IPS-15b (cell line): ENCODE measurements around the gene CFAP65.

ENCODE experiments used
- H3K27me3 ChIP-seq: one replicate; pipeline ENCODE4 v1.6.1; 2013; ENCODE audit warnings: low read length; ENCODE audit not compliant: control insufficient read depth, insufficient read depth
- H3K36me3 ChIP-seq: one replicate; pipeline ENCODE4 v1.6.1; 2013; ENCODE audit warnings: low read length; ENCODE audit not compliant: control insufficient read depth, insufficient read depth
- H3K4me1 ChIP-seq: one replicate; pipeline ENCODE4 v1.6.1; 2013; ENCODE audit warnings: mild to moderate bottlenecking, low read length; ENCODE audit not compliant: control insufficient read depth, insufficient read depth
- H3K4me3 ChIP-seq: one replicate; pipeline ENCODE4 v1.5.1; 2013; ENCODE audit warnings: low read depth, low read length
- H3K9ac ChIP-seq: one replicate; pipeline ENCODE4 v1.6.1; 2013; ENCODE audit warnings: low read depth, mild to moderate bottlenecking, low read length
- H3K9me3 ChIP-seq: one replicate; pipeline ENCODE4 v1.6.1; 2013; ENCODE audit warnings: mild to moderate bottlenecking, low read length; ENCODE audit not compliant: control insufficient read depth, insufficient read depth

Gene CFAP65

GRCh38 chr2:219041252-219041651 lies at the start of gene CFAP65:
Gene CFAP65 (minus strand): TSS chr2:219041516. CDS start chr2:219039048, 2,468 bp downstream.
- Histone ChIP-seq H3K27me3 (peaks cover 15% of the 10 kb centered on the region), H3K9me3 (no peaks in the 10 kb centered on the region), H3K4me3 (peak within 1 kb of the TSS; percentile 58), H3K9ac (no peak within 1 kb of the TSS), H3K36me3 (no peaks in the 10 kb centered on the region), H3K4me1 (no peaks in the 10 kb centered on the region)

GRCh38 chr2:219090436-219091299 lies 49.4 kb upstream of the CFAP65 start:
- H3K9ac ChIP-seq: no peak overlapping the region
- H3K4me3 ChIP-seq: no peak overlapping the region
- H3K27me3 ChIP-seq: no peaks in the 10 kb centered on the region
- H3K9me3 ChIP-seq: no peaks in the 10 kb centered on the region
- H3K4me1 ChIP-seq: no peaks in the 10 kb centered on the region
- H3K36me3 ChIP-seq: no peaks in the 10 kb centered on the region

- H3K9me3 ChIP-seq: no peaks in the 10 kb centered on the region
- no peak overlapping the region for H3K9ac ChIP-seq
- H3K4me1 ChIP-seq: no peaks in the 10 kb centered on the region
- H3K36me3 ChIP-seq: no peaks in the 10 kb centered on the region
- no peaks in the 10 kb centered on the region for H3K27me3 ChIP-seq
- no peak overlapping the region for H3K4me3 ChIP-seq
These were observed 48.0 kb upstream of the CFAP65 start for GRCh38 chr2:219089330-219089729.

- Histone ChIP-seq H3K4me1 (no peaks in the 10 kb centered on the region), H3K9me3 (no peaks in the 10 kb centered on the region), H3K4me3 (no peak overlapping the region), H3K9ac (no peak overlapping the region), H3K36me3 (no peaks in the 10 kb centered on the region), H3K27me3 (no peaks in the 10 kb centered on the region)
These were observed 46.5 kb upstream of the CFAP65 start for GRCh38 chr2:219087848-219088247.

GRCh38 chr2:219087361-219087760 lies 46.0 kb upstream of the CFAP65 start:
- Histone ChIP-seq H3K4me1 (no peaks in the 10 kb centered on the region), H3K4me3 (no peak overlapping the region), H3K27me3 (no peaks in the 10 kb centered on the region), H3K9me3 (no peaks in the 10 kb centered on the region), H3K9ac (no peak overlapping the region), H3K36me3 (no peaks in the 10 kb centered on the region)

GRCh38 chr2:219086196-219086595 lies 44.9 kb upstream of the CFAP65 start:
- no peaks in the 10 kb centered on the region for H3K36me3 ChIP-seq
- H3K4me1 ChIP-seq: no peaks in the 10 kb centered on the region
- no peaks in the 10 kb centered on the region for H3K9me3 ChIP-seq
- no peaks in the 10 kb centered on the region for H3K27me3 ChIP-seq
- H3K9ac ChIP-seq: no peak overlapping the region
- no peak overlapping the region for H3K4me3 ChIP-seq

- no peak overlapping the region for H3K9ac ChIP-seq
- H3K4me1 ChIP-seq: no peaks in the 10 kb centered on the region
- no peak overlapping the region for H3K4me3 ChIP-seq
- H3K36me3 ChIP-seq: no peaks in the 10 kb centered on the region
- no peaks in the 10 kb centered on the region for H3K27me3 ChIP-seq
- H3K9me3 ChIP-seq: no peaks in the 10 kb centered on the region
These were observed 43.5 kb upstream of the CFAP65 start for GRCh38 chr2:219084791-219085190.

GRCh38 chr2:219082332-219082958 lies 41.1 kb upstream of the CFAP65 start:
- no peaks in the 10 kb centered on the region for H3K9me3 ChIP-seq
- H3K4me3 ChIP-seq: no peak overlapping the region
- no peak overlapping the region for H3K9ac ChIP-seq
- H3K36me3 ChIP-seq: no peaks in the 10 kb centered on the region
- H3K27me3 ChIP-seq: no peaks in the 10 kb centered on the region
- no peaks in the 10 kb centered on the region for H3K4me1 ChIP-seq

- Histone ChIP-seq H3K27me3 (no peaks in the 10 kb centered on the region), H3K9me3 (no peaks in the 10 kb centered on the region), H3K4me1 (no peaks in the 10 kb centered on the region), H3K4me3 (no peak overlapping the region), H3K36me3 (peaks cover 1% of the 10 kb centered on the region), H3K9ac (no peak overlapping the region)
These were observed 40.5 kb upstream of the CFAP65 start for GRCh38 chr2:219081701-219082331.

- H3K36me3 ChIP-seq: peaks cover 2% of the 10 kb centered on the region
- H3K27me3 ChIP-seq: no peaks in the 10 kb centered on the region
- H3K9ac ChIP-seq: no peak overlapping the region
- H3K9me3 ChIP-seq: no peaks in the 10 kb centered on the region
- no peaks in the 10 kb centered on the region for H3K4me1 ChIP-seq
- no peak overlapping the region for H3K4me3 ChIP-seq
These were observed 39.8 kb upstream of the CFAP65 start for GRCh38 chr2:219081096-219081495.

GRCh38 chr2:219079417-219079816 lies 38.1 kb upstream of the CFAP65 start:
- no peak overlapping the region for H3K4me3 ChIP-seq
- H3K9me3 ChIP-seq: no peaks in the 10 kb centered on the region

GRCh38 chr2:219078951-219079350 lies 37.6 kb upstream of the CFAP65 start:
- Histone ChIP-seq H3K27me3 (no peaks in the 10 kb centered on the region), H3K4me3 (no peak overlapping the region), H3K4me1 (peaks cover 3% of the 10 kb centered on the region)

More at GRCh38 chr2:219079417-219079816, 38.1 kb upstream of the CFAP65 start:
- peaks cover 2% of the 10 kb centered on the region for H3K36me3 ChIP-seq
- no peaks in the 10 kb centered on the region for H3K4me1 ChIP-seq
- no peaks in the 10 kb centered on the region for H3K27me3 ChIP-seq
- no peak overlapping the region for H3K9ac ChIP-seq

More at GRCh38 chr2:219078951-219079350, 37.6 kb upstream of the CFAP65 start:
- Histone ChIP-seq H3K36me3 (peaks cover 2% of the 10 kb centered on the region), H3K9ac (no peak overlapping the region), H3K9me3 (no peaks in the 10 kb centered on the region)
